HepG2 (cell line): ENCODE measurements around the gene NCOA7. TPM values are rescaled to one million over a fixed set of nuclear protein-coding genes. Genes with fewer than 3 reads are reported as not detected.

ENCODE experiments used
- ATAC-seq: fragments of 200-7000 bp; cut with Tn5 transposase; 3 replicates; pipeline ENCODE4 v1.9.1; 2020; ENCODE audit warnings: mild to moderate bottlenecking, moderate library complexity
- BruUV-seq: library from RNA; stranded (reverse); fragments of 400-500 nt; replicated peaks from 2 replicates; lab custom pipeline; 2021; lab: Mats Ljungman, UMichigan
- CTCF ChIA-PET: fragments of 300-600 bp; formaldehyde crosslinking; extraction: SDS; loops from one replicate; lab custom pipeline; 2021; ENCODE audit warnings: low total read pairs, inconsistent platforms, low intra/inter-chr PET ratio; lab: Yijun Ruan, JAX
- POLR2A ChIA-PET: fragments of 350-600 bp; sonication (Branson Sonifier 250); formaldehyde crosslinking; loops from one replicate; lab custom pipeline; 2020; ENCODE audit warnings: antibody characterized with exemption, inconsistent platforms; lab: Yijun Ruan, JAX
- DNase-seq: peaks from one replicate; pipeline ENCODE4 v3.0.0-alpha.2; 2015; ENCODE audit warnings: low spot score
- FAIRE-seq: peaks from 3 replicates; lab custom pipeline; 2011; peaks lifted over from hg19 to GRCh38; lab: Jason Lieb, UNC
- H2AFZ ChIP-seq: one replicate; pipeline ENCODE4 v1.6.1; 2011; ENCODE audit warnings: low read length, inconsistent platforms
- H3K27ac ChIP-seq: fragments of 300-600 bp; 3 replicates; pipeline ENCODE4 v1.8.0; 2011; ENCODE audit warnings: mixed run types, mild to moderate bottlenecking, mixed read lengths, low read length, inconsistent platforms; ENCODE audit not compliant: insufficient read depth; ENCODE audit errors: extremely low read length
- H3K27me3 ChIP-seq, 2 experiments: fragments of 200-600 bp in 1 of 2; 2 replicates in 1 of 2; 3 replicates in 1 of 2; pipeline versions ENCODE4 v1.6.0 to v1.8.0; 2011; ENCODE audit warnings: low read length in 2 of 2, mild to moderate bottlenecking in 2 of 2, moderate library complexity in 2 of 2, inconsistent platforms in 1 of 2; ENCODE audit not compliant: insufficient read depth in 2 of 2, control insufficient read depth in 1 of 2
- H3K36me3 ChIP-seq, 2 experiments: fragments of 200-600 bp in 1 of 2; replicated peaks in 1 of 2; 2 replicates in 1 of 2; 3 replicates in 1 of 2; pipeline versions ENCODE4 v1.5.1 to v1.8.0; 2011; ENCODE audit warnings: low read length in 2 of 2, inconsistent platforms in 1 of 2; ENCODE audit not compliant: insufficient read depth in 2 of 2, control insufficient read depth in 1 of 2
- H3K4me1 ChIP-seq: 2 replicates; pipeline ENCODE4 v1.5.1; 2012; ENCODE audit warnings: low read length, inconsistent platforms; ENCODE audit not compliant: insufficient read depth
- H3K4me2 ChIP-seq: 2 replicates; pipeline ENCODE4 v1.6.0; 2011; ENCODE audit warnings: low read depth, low read length, inconsistent platforms
- H3K4me3 ChIP-seq, 3 experiments: fragments of 200-600 bp in 1 of 3; sonication (generic), shearing (Covaris generic) in 1 of 3; replicated peaks in 1 of 3; 2 replicates each; pipeline ENCODE4 v1.5.1; 2011 to 2016; ENCODE audit warnings: low read length in 3 of 3, inconsistent platforms in 2 of 3, low read depth in 2 of 3, mild to moderate bottlenecking in 2 of 3, control low read depth in 1 of 3, mixed read lengths in 1 of 3; ENCODE audit not compliant: insufficient read depth in 1 of 3
- H3K79me2 ChIP-seq: one replicate; pipeline ENCODE4 v1.6.1; 2011; ENCODE audit warnings: low read length, inconsistent platforms; ENCODE audit not compliant: insufficient read depth
- H3K9ac ChIP-seq: 2 replicates; pipeline ENCODE4 v1.6.0; 2011; ENCODE audit warnings: mild to moderate bottlenecking, low read depth, low read length, inconsistent platforms; ENCODE audit not compliant: insufficient read depth
- H3K9me3 ChIP-seq: 2 replicates; pipeline ENCODE4 v1.5.1; 2012; ENCODE audit warnings: mild to moderate bottlenecking, low read length
- H4K20me1 ChIP-seq: 2 replicates; pipeline ENCODE4 v1.6.0; 2011; ENCODE audit warnings: inconsistent platforms, mild to moderate bottlenecking, low read length, moderate library complexity; ENCODE audit not compliant: insufficient read depth
- CC2D1A ChIP-seq: sonication (generic); formaldehyde crosslinking; IDR thresholded peaks from 2 replicates; pipeline ENCODE4 v1.8.1; 2023; ENCODE audit warnings: mild to moderate bottlenecking, missing genetic modification reagents
- FOXA3 ChIP-seq: IDR thresholded peaks from 2 replicates; pipeline ENCODE4 v1.6.1; 2016; ENCODE audit warnings: missing genetic modification reagents, missing compliant biosample characterization
- KDM2A ChIP-seq: sonication (generic); formaldehyde crosslinking; IDR thresholded peaks from 2 replicates; pipeline ENCODE4 v1.4.0; 2020; ENCODE audit warnings: low read depth, missing genetic modification reagents, borderline replicate concordance
- NCOA1 ChIP-seq: sonication (generic); formaldehyde crosslinking; IDR thresholded peaks from 2 replicates; pipeline ENCODE4 v1.9.0; 2021; ENCODE audit warnings: missing genetic modification reagents
- NKX3-1 ChIP-seq: sonication (generic); formaldehyde crosslinking; IDR thresholded peaks from 2 replicates; pipeline ENCODE4 v1.5.0; 2020; ENCODE audit warnings: missing genetic modification reagents
- ONECUT2 ChIP-seq: sonication (generic); formaldehyde crosslinking; IDR thresholded peaks from 2 replicates; pipeline ENCODE4 v1.4.0; 2020; ENCODE audit warnings: missing genetic modification reagents
- PTBP1 ChIP-seq: fragments of 200-400 bp; formaldehyde crosslinking; IDR thresholded peaks from 2 replicates; pipeline ENCODE4 v1.6.1; 2018; ENCODE audit warnings: low read length, low read depth; ENCODE audit not compliant: poor library complexity, severe bottlenecking
- RELA ChIP-seq: sonication (generic); formaldehyde crosslinking; IDR thresholded peaks from 2 replicates; pipeline ENCODE4 v1.4.0; 2020; ENCODE audit warnings: missing genetic modification reagents
- SIX1 ChIP-seq: sonication (generic); formaldehyde crosslinking; IDR thresholded peaks from 2 replicates; pipeline ENCODE4 v1.4.0; 2020; ENCODE audit warnings: missing genetic modification reagents, borderline replicate concordance
- THYN1 ChIP-seq: sonication (generic); formaldehyde crosslinking; IDR thresholded peaks from 2 replicates; pipeline ENCODE4 v1.8.1; 2023; ENCODE audit warnings: low read depth, mild to moderate bottlenecking, moderate library complexity, missing genetic modification reagents, borderline replicate concordance
- ZFX ChIP-seq: sonication (generic); formaldehyde crosslinking; IDR thresholded peaks from 2 replicates; pipeline ENCODE4 v1.4.0; 2020; ENCODE audit warnings: mild to moderate bottlenecking, low read depth, missing genetic modification reagents, moderate library complexity
- ZNF124 ChIP-seq: sonication (generic); formaldehyde crosslinking; IDR thresholded peaks from 2 replicates; pipeline ENCODE4 v1.4.0; 2020; ENCODE audit warnings: missing genetic modification reagents
- ZNF44 ChIP-seq: sonication (generic); formaldehyde crosslinking; IDR thresholded peaks from 2 replicates; pipeline ENCODE4 v1.5.1; 2020; ENCODE audit warnings: mild to moderate bottlenecking, missing genetic modification reagents
- ZNF496 ChIP-seq: sonication (generic); formaldehyde crosslinking; IDR thresholded peaks from 2 replicates; pipeline ENCODE4 v1.8.1; 2023; ENCODE audit warnings: mild to moderate bottlenecking, moderate library complexity, missing genetic modification reagents; ENCODE audit not compliant: insufficient replicate concordance
- ZNF562 ChIP-seq: sonication (generic); formaldehyde crosslinking; IDR thresholded peaks from 2 replicates; pipeline ENCODE4 v1.8.0; 2022; ENCODE audit warnings: missing genetic modification reagents, borderline replicate concordance
- ZNF564 ChIP-seq: sonication (generic); formaldehyde crosslinking; IDR thresholded peaks from 2 replicates; pipeline ENCODE4 v1.8.1; 2023; ENCODE audit warnings: mild to moderate bottlenecking, missing genetic modification reagents
- ZNF724P ChIP-seq: sonication (generic); formaldehyde crosslinking; IDR thresholded peaks from 2 replicates; pipeline ENCODE4 v1.8.0; 2022; ENCODE audit warnings: missing genetic modification reagents, borderline replicate concordance
- ZNF775 ChIP-seq: sonication (generic); formaldehyde crosslinking; IDR thresholded peaks from 2 replicates; pipeline ENCODE4 v1.4.0; 2020; ENCODE audit warnings: missing genetic modification reagents, mild to moderate bottlenecking, moderate library complexity, borderline replicate concordance
- in situ Hi-C: cut with HindIII; loops from 2 replicates; pipeline ENCODE4 v1.10.0; 2017; ENCODE audit warnings: low pct_unique_long_range_greater_than_20kb; ENCODE audit not compliant: extremely low pct_ligation_motif_present
- intact Hi-C: fragments of 100-400 bp; cut with micrococcal nuclease; formaldehyde crosslinking; loops from one replicate; pipeline ENCODE4 v1.10.0; 2022; ENCODE audit not compliant: unreplicated experiment
- polyA plus RNA-seq, 8 experiments: library from polyadenylated mRNA; depleted of rRNA in 3 of 8; stranded (reverse) in 7 of 8; unstranded in 1 of 8; fragments of >200 nt; fragmentation: Illumina TruSeq in 4 of 8; extraction: Trizol in 4 of 8; gene quantifications; 2 replicates each; pipeline versions ENCODE4 v1.2.1 to v1.2.3, GENCODE V29; 2011 to 2016; ENCODE audit warnings: low read depth in 4 of 8, missing spikeins in 1 of 8, mixed read lengths in 1 of 8; ENCODE audit not compliant: insufficient read depth in 1 of 8
- total RNA-seq, 5 experiments: library from RNA; depleted of rRNA; stranded (reverse); fragments of >200 nt; fragmentation: Illumina TruSeq; extraction: Trizol; gene quantifications; 2 replicates each; pipeline ENCODE4 v1.2.3, GENCODE V29; 2016; ENCODE audit warnings: low read depth in 1 of 5
- TF ChIP-seq, protein P1 (sequence below): sonication (generic); formaldehyde crosslinking; IDR thresholded peaks from 2 replicates; pipeline ENCODE4 v1.4.0; 2020; ENCODE audit warnings: missing genetic modification reagents
- TF ChIP-seq, protein P2 (sequence below): sonication (generic); formaldehyde crosslinking; IDR thresholded peaks from 2 replicates; pipeline ENCODE4 v1.4.0; 2020; ENCODE audit warnings: low read depth, mild to moderate bottlenecking, missing genetic modification reagents

Gene NCOA7
- total and polyA plus RNA-seq, 2 of the 13 experiments (the other 11 are each of a cell fraction or from before 2014, with no cell fraction given) = 13.6 to 20.8 TPM

DNA sequence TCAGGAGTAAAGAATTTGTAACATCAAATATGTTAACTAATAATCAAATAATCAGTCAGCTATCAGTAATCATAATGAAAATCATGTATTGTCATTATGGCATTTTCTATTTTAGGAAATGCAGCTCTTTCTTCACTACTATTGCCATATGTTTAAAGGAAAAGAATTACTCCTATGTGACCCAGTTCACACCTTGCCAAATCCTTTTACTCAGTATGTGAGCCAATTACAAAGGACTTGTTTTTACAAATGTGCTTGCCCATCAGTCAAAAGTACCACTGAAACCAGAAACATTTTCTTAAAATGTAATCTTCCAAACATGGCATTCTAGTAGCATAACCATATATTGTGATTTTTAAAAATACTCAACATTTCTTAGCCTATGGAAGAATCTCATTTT lies 63.6 kb downstream of the NCOA7 start:
- Histone ChIP-seq H4K20me1 (no peaks in the 10 kb centered on the region), H3K27ac (no peak overlapping the region), H3K36me3 (no peaks in the 10 kb centered on the region; a peak in 1 of 5 replicates), H3K4me3 (no peak overlapping the region), H3K9ac (no peak overlapping the region), H3K4me1 (no peaks in the 10 kb centered on the region), H3K79me2 (no peaks in the 10 kb centered on the region), H3K27me3 (no peaks in the 10 kb centered on the region), H3K4me2 (no peak overlapping the region), H2AFZ (no peak overlapping the region), H3K9me3 (no peaks in the 10 kb centered on the region)
- DNase-seq (no peak), FAIRE-seq (no peak), ATAC-seq (no peak)
- in situ Hi-C loops (no loop called here), intact Hi-C loops (no loop called here)
- BruUV-seq = no TSS peak
- ChIA-PET CTCF (no interaction called here), POLR2A (no interaction called here)
- TF ChIP-seq ZNF496 (CRISPR knock-in tag) = no peak
- TF ChIP-seq RELA (CRISPR knock-in tag) = no peak
- no peak for TF ChIP-seq ZNF44 (CRISPR knock-in tag)
- TF ChIP-seq, protein P1, sequence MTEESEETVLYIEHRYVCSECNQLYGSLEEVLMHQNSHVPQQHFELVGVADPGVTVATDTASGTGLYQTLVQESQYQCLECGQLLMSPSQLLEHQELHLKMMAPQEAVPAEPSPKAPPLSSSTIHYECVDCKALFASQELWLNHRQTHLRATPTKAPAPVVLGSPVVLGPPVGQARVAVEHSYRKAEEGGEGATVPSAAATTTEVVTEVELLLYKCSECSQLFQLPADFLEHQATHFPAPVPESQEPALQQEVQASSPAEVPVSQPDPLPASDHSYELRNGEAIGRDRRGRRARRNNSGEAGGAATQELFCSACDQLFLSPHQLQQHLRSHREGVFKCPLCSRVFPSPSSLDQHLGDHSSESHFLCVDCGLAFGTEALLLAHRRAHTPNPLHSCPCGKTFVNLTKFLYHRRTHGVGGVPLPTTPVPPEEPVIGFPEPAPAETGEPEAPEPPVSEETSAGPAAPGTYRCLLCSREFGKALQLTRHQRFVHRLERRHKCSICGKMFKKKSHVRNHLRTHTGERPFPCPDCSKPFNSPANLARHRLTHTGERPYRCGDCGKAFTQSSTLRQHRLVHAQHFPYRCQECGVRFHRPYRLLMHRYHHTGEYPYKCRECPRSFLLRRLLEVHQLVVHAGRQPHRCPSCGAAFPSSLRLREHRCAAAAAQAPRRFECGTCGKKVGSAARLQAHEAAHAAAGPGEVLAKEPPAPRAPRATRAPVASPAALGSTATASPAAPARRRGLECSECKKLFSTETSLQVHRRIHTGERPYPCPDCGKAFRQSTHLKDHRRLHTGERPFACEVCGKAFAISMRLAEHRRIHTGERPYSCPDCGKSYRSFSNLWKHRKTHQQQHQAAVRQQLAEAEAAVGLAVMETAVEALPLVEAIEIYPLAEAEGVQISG (CRISPR knock-in tag) = no peak
- TF ChIP-seq ZNF564 (CRISPR knock-in tag) = no peak
- no peak for TF ChIP-seq KDM2A (CRISPR knock-in tag)
- no peak for TF ChIP-seq NKX3-1 (CRISPR knock-in tag)
- TF ChIP-seq ZNF562 = no peak
- TF ChIP-seq, protein P2, sequence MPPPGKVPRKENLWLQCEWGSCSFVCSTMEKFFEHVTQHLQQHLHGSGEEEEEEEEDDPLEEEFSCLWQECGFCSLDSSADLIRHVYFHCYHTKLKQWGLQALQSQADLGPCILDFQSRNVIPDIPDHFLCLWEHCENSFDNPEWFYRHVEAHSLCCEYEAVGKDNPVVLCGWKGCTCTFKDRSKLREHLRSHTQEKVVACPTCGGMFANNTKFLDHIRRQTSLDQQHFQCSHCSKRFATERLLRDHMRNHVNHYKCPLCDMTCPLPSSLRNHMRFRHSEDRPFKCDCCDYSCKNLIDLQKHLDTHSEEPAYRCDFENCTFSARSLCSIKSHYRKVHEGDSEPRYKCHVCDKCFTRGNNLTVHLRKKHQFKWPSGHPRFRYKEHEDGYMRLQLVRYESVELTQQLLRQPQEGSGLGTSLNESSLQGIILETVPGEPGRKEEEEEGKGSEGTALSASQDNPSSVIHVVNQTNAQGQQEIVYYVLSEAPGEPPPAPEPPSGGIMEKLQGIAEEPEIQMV (CRISPR knock-in tag) = no peak
- no peak for TF ChIP-seq CC2D1A
- no peak for TF ChIP-seq ONECUT2 (CRISPR knock-in tag)
- no peak for TF ChIP-seq ZNF775 (CRISPR knock-in tag)
- TF ChIP-seq PTBP1 = no peak
- no peak for TF ChIP-seq SIX1 (CRISPR knock-in tag)
- TF ChIP-seq FOXA3 = no peak
- TF ChIP-seq THYN1 = no peak
- TF ChIP-seq NCOA1 (CRISPR knock-in tag) = no peak
- TF ChIP-seq ZNF724P (CRISPR knock-in tag) = no peak
- TF ChIP-seq ZNF124 (CRISPR knock-in tag) = no peak
- TF ChIP-seq ZFX (CRISPR knock-in tag) = no peak
